GM19099 (cell line): ENCODE data around the gene KRTAP13-4.

Source experiments
- POLR2A ChIP-seq: IDR thresholded peaks from 3 replicates; pipeline ENCODE4 v1.6.1; 2011; ENCODE audit warnings: low read depth; ENCODE audit not compliant: insufficient read length; ENCODE audit errors: extremely low read depth

Gene KRTAP13-4

GRCh38 chr21:30430170-30430655 lies at the start of gene KRTAP13-4:
KRTAP13-4 (plus strand) TSS chr21:30430220; CDS start chr21:30430276, 56 bp downstream.
- no peak for TF ChIP-seq POLR2A

- no peak for TF ChIP-seq POLR2A
These were observed 47.8 kb upstream of the KRTAP13-4 start for GRCh38 chr21:30382201-30382600.

GRCh38 chr21:30391492-30392025 lies 38.5 kb upstream of the KRTAP13-4 start:
- no peak for TF ChIP-seq POLR2A

- TF ChIP-seq POLR2A: no peak
These were observed 34.3 kb upstream of the KRTAP13-4 start, which contains the start of gene KRTAP13-1 for GRCh38 chr21:30395731-30396130. KRTAP13-1 (plus strand) TSS chr21:30396031; CDS start chr21:30396087, 56 bp downstream.

GRCh38 chr21:30408782-30409494 lies 21.1 kb upstream of the KRTAP13-4 start:
- TF ChIP-seq POLR2A: no peak

GRCh38 chr21:30415993-30416392 lies 14.0 kb upstream of the KRTAP13-4 start:
- no peak for TF ChIP-seq POLR2A

- no peak for TF ChIP-seq POLR2A
These were observed 4.2 kb upstream of the KRTAP13-4 start, which contains the start of gene KRTAP13-3 for GRCh38 chr21:30425826-30426225. KRTAP13-3 (minus strand) TSS chr21:30425926; CDS start chr21:30425912, 14 bp downstream.

- TF ChIP-seq POLR2A: no peak
These were observed 3.3 kb upstream of the KRTAP13-4 start for GRCh38 chr21:30426731-30427130.

GRCh38 chr21:30434033-30434631 lies 4.1 kb downstream of the KRTAP13-4 start:
- no peak for TF ChIP-seq POLR2A

GRCh38 chr21:30437010-30437565 lies 7.1 kb downstream of the KRTAP13-4 start:
- TF ChIP-seq POLR2A: no peak

- no peak for TF ChIP-seq POLR2A
These were observed 10.0 kb downstream of the KRTAP13-4 start, which contains the start of gene KRTAP15-1 for GRCh38 chr21:30439975-30440374. KRTAP15-1 (plus strand) TSS chr21:30440275; CDS start chr21:30440328, 53 bp downstream.

GRCh38 chr21:30443226-30443625 lies 13.2 kb downstream of the KRTAP13-4 start:
- TF ChIP-seq POLR2A: no peak

GRCh38 chr21:30444204-30444603 lies 14.2 kb downstream of the KRTAP13-4 start:
- TF ChIP-seq POLR2A: no peak

- TF ChIP-seq POLR2A: no peak
These were observed 17.0 kb downstream of the KRTAP13-4 start for GRCh38 chr21:30447056-30447455.

- no peak for TF ChIP-seq POLR2A
These were observed 18.5 kb downstream of the KRTAP13-4 start for GRCh38 chr21:30448514-30448913.
